Erythroblast (primary cell): ENCODE measurements around the gene CALN1.
A peak's percentile ranks its signal among the peaks of the same experiment; 100 is the strongest.
"Not testable (repeated sequence)": the region's sequence is repeated elsewhere in the genome, so short reads cannot be mapped to it uniquely, and the experiment has no call there.

Experiments used
- DNase-seq, 2 experiments: peaks; one replicate each; lab custom pipeline; 2025; lab: John Stamatoyannopoulos, UW
- GATA1 ChIP-seq: IDR thresholded peaks from 2 replicates; pipeline ENCODE4 v1.6.1; 2011; ENCODE audit warnings: low read depth, mild to moderate bottlenecking, control low read depth, low read length, moderate library complexity
- POLR2A ChIP-seq: IDR thresholded peaks from 2 replicates; pipeline ENCODE4 v1.6.1; 2011; ENCODE audit warnings: mild to moderate bottlenecking, low read length

Gene CALN1

DNA sequence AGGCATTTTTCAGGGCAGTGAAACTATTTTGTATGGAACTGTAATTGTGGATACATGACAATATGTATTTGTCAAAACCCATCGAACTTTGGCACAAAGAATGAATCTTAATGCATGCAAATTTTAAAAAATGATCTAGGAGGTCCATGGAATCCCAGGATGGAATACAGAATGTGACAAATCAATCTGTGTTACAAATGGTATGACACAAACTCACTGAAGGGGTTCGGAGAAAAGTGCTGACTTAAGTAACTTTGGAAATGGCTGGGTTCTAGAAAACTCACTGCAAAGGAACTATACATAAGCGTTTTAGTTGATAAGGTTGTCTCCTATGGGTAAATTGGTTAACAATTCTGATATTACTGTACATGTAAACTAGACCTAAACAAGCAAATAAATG lies 26.0 kb downstream of the CALN1 start:
- TF ChIP-seq GATA1: no peak
- no peak for TF ChIP-seq POLR2A
- no peak for DNase-seq

GRCh38 chr7:72362246-72362645 lies 49.9 kb downstream of the CALN1 start:
- TF ChIP-seq POLR2A: no peak
- no peak for TF ChIP-seq GATA1
- DNase-seq: no peak

- DNase-seq: no peak
- no peak for TF ChIP-seq POLR2A
- TF ChIP-seq GATA1: no peak
Observed at GRCh38 chr7:72345208-72345727, 66.9 kb downstream of the CALN1 start.

DNA sequence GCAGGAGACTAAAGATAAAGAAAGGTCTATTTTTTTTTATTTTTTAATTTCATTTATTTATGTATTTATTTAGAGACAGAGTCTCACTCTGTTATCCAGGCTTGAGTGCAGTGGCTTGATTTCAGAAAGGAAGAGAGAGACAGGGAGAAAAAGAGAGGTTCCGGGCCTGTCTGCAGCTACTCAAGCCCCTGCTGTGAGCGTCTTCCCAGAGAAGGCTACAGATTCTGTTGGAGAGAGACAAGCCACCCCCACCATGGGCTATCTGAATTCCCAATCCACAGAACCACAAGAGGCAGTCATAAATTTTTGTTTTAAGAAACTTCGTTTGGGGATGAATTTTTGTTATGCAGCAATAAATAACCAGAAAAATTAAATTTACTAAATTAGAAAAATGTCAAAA lies 68.1 kb downstream of the CALN1 start:
- no peak for DNase-seq
- TF ChIP-seq POLR2A: no peak
- no peak for TF ChIP-seq GATA1

DNA sequence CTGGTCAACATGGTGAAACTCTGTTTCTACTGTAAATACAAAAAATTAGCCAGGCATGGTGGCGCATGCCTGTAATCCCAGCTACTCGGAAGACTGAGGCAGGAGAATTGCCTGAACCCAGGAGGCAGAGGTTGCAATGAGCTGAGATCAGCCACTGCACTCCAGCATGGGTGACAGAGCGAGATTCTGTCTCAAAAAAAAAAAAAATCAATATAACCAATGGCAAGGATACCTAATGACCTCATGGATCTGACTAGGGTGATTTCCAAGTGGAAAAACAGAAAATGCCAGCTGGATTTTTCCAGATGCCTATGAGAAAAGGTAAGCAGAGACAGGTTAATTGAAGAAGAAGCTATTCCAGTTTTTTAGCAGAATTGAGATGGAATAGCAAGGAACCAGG lies 68.8 kb downstream of the CALN1 start:
- not testable (repeated sequence) for DNase-seq

DNA sequence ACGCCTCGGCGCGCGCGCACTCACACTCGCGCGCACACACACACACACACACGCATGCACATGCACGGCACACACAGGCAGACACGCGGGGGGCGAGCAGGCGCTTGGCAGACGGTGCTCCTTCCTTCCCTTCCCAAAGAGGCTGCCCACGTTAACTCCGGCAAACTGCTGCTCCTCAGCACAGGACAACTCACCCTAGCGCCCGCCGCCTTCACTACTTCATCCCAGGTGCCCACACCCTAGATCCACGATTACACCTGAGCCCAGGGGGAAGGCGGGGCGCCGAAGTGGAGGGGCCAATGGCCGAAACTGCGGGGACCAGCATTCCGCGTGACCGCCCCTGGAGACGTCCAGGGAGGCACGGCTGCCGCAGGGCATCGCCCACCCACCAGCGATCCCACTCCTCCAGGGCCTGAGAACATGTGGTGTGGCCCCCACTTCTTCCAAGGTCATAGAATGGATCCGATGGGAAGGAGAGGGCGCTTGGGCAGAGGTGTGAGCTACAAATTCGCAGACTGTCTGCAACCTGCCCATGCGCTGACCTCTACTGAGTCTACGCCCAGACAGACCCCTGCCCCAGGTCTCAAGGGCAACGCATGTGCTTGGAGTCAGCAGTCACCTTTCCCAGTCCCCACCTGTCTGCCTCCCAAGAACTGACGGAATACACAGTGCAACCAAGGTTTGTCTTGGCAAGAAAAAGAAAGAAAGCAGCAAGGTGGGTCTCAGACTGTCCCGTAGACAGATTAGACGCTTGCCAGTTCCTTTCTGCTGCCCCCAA lies 74.6 kb downstream of the CALN1 start:
- no peak for DNase-seq
- TF ChIP-seq GATA1 (no peak), POLR2A (no peak)

DNA sequence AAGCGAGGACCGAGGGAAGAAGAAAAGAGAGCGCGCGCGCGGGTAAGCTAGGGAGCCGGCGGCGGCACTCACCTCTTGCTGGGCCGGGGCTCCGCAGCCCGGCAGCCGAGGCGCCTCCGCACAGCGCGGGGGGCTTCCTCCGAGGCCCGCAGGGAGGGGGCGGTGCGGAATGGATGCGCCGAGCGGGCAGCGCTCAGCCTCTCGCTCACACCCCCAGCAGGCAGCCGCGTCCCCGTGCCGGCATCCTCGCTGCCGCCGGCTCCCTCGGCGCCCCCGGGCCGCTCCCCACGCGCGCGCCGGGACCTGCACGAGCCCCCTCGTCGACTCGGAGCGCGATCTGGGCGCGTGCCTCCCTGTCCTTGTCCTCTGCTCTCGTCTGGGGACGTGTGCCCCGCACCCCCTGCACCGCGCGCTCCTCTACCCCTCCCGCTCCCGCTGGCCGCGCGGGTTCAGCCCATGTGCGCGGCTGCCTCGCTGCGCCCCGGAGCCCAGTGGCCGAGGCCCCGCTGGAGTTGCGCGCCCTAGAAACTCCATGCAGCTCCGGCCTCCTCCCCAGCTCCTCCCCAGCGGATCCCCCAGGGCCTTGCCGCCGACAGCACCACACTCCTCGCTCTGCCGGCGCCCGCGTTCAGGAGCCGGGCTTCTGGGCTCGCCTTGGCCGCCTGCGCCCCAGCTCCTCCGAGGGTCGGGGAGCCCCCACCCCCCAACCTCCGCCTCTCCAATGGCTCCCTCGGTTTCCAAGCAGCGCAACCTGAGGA lies 75.3 kb downstream of the CALN1 start:
- peak in 1 of 2 experiments; percentile 6 for DNase-seq
- TF ChIP-seq GATA1 (no peak), POLR2A (no peak)

DNA sequence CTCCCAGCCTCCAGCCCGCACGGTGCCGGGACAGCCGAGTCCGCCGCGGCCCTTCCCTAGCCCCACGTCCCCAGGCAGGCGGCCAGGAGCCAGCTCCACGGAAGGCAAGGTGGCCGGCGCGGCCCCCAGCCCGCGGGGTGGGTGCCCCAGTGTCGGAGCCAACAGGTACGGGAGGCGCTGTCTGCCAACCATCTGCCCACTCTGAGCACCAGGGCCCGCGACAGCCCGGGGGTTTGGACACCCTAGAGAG lies 75.8 kb downstream of the CALN1 start:
- TF ChIP-seq GATA1 (no peak), POLR2A (no peak)
- DNase-seq: no peak

DNA sequence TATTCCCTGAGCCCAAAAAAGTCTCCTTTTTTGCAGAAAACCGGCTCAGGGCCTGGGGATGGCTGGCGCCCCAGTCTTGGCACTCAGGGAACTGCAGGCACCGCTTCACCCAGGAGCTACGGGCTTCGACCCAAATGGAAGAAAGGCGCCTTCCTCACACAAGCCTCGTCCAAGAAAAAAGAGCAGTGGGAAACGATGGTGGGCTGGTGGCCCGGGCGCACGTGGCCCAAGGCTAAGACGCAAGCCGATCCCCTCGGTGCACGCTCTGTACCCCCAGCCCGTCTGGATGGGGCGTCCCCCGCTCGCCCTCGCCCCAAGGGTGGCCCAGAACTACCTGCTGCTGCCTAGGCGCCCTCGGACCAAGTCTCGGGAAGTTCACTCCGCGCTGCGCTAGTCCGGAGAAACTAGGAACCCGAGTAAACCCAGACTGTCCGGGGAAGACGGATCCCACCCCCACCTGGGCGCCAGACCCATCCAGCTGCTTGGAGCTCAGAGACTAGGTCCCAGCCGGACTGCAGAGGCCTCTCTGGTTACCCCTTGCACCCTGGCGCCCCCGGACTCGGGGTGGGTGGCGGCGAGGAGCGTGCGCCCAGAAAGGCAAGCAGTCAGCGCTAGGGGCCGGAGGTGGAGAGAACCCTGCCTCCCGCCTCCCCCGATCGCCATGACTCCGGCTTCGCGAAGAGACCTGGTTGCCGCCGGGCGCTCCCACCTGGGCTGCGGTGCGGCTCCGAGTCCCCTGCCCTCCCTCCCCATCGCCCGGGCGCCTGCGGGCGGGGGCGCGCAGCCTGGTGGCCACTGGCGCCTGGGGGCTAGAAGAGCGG lies 76.4 kb downstream of the CALN1 start:
- no peak for TF ChIP-seq POLR2A
- no peak for TF ChIP-seq GATA1
- no peak for DNase-seq

DNA sequence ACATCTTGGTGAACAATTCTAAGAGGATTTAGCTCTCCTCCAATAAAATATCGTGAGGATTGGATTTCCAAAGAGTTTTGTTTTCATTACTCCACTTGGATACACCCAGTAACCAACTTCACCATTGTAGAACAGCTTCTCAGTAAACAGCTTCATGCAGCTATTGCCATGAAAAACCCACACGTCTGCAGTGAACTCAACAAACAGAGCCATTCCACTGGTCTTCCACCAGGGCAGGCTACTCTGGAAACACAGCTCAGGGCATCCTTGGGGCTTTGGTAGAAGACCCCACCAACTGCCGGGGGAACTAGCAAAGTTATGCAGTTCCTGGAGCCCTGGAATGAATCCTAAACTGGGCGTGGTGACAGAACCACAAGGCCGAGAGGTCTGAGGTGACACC lies 77.4 kb downstream of the CALN1 start:
- no peak for TF ChIP-seq GATA1
- TF ChIP-seq POLR2A: no peak
- no peak for DNase-seq

DNA sequence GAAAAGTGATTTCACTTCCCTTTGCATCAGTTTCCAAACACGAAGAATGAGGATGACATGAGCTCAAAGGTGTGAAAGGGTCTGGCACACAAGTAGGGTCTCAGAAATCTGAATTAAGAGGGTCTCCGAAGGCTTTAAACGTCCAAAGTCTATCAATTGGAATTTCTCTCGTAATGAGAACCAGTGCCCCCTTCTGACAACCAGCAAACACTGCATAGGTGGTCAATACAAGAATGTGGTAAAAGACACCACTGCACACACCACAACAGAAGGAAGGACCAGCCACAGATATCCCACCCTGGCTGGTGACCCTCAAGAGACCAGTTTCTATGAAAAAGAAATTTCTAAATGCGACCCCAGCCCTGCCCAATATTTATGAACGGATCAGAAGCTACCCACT lies 78.1 kb downstream of the CALN1 start:
- TF ChIP-seq GATA1 (no peak), POLR2A (no peak)
- no peak for DNase-seq

GRCh38 chr7:72326811-72327210 lies 85.3 kb downstream of the CALN1 start:
- TF ChIP-seq POLR2A: no peak
- TF ChIP-seq GATA1: no peak
- no peak for DNase-seq

- no peak for DNase-seq
- TF ChIP-seq GATA1: no peak
- no peak for TF ChIP-seq POLR2A
Observed at GRCh38 chr7:72326365-72326764, 85.8 kb downstream of the CALN1 start.

GRCh38 chr7:72325561-72325960 lies 86.6 kb downstream of the CALN1 start:
- DNase-seq: no peak
- TF ChIP-seq GATA1 (no peak), POLR2A (no peak)

- no peak for DNase-seq
Observed at GRCh38 chr7:72321637-72322036, 90.5 kb downstream of the CALN1 start.

More at GRCh38 chr7:72321637-72322036, 90.5 kb downstream of the CALN1 start:
- no peak for TF ChIP-seq POLR2A
- TF ChIP-seq GATA1: no peak
